HepG2 (cell line): ENCODE measurements around the gene MADD. TPM values are rescaled to one million over a fixed set of nuclear protein-coding genes. Genes with fewer than 3 reads are reported as not detected.

ENCODE experiments used
- BCL6 ChIP-seq: IDR thresholded peaks from 2 replicates; pipeline ENCODE4 v1.6.1; 2016; ENCODE audit warnings: missing genetic modification reagents, missing compliant biosample characterization
- SKI ChIP-seq: fragments of 450-650 bp; IDR thresholded peaks from one replicate; pipeline ENCODE4 v1.6.1; 2018; ENCODE audit warnings: mild to moderate bottlenecking; ENCODE audit not compliant: partially characterized antibody
- ZNF3 ChIP-seq: IDR thresholded peaks from 2 replicates; pipeline ENCODE4 v1.7.0; 2017; ENCODE audit warnings: inconsistent platforms
- ZSCAN12 ChIP-seq: sonication (generic); formaldehyde crosslinking; IDR thresholded peaks from 2 replicates; pipeline ENCODE4 v1.9.0; 2021; ENCODE audit warnings: mild to moderate bottlenecking, missing genetic modification reagents
- polyA plus RNA-seq, 8 experiments: library from polyadenylated mRNA; depleted of rRNA in 3 of 8; stranded (reverse) in 7 of 8; unstranded in 1 of 8; fragments of >200 nt; fragmentation: Illumina TruSeq in 4 of 8; extraction: Trizol in 4 of 8; gene quantifications; 2 replicates each; pipeline versions ENCODE4 v1.2.1 to v1.2.3, GENCODE V29; 2011 to 2016; ENCODE audit warnings: low read depth in 4 of 8, missing spikeins in 1 of 8, mixed read lengths in 1 of 8; ENCODE audit not compliant: insufficient read depth in 1 of 8
- total RNA-seq, 5 experiments: library from RNA; depleted of rRNA; stranded (reverse); fragments of >200 nt; fragmentation: Illumina TruSeq; extraction: Trizol; gene quantifications; 2 replicates each; pipeline ENCODE4 v1.2.3, GENCODE V29; 2016; ENCODE audit warnings: low read depth in 1 of 5
- TF ChIP-seq, protein P1 (sequence below): IDR thresholded peaks from 2 replicates; pipeline ENCODE4 v1.6.1; 2016; ENCODE audit warnings: control low read depth
- TF ChIP-seq, protein P2 (sequence below), 2 experiments: fragments of 450-650 bp in 1 of 2; sonication (generic) in 1 of 2; formaldehyde crosslinking in 1 of 2; IDR thresholded peaks; 2 replicates each; pipeline versions ENCODE4 v1.6.1 to v1.8.0; 2016 to 2022; ENCODE audit warnings: antibody characterized with exemption in 1 of 2, mild to moderate bottlenecking in 1 of 2, missing genetic modification reagents in 1 of 2

Gene MADD
- total and polyA plus RNA-seq, 2 of the 13 experiments (the other 11 are each of a cell fraction or from before 2014, with no cell fraction given) = 18.0 to 29.2 TPM

DNA sequence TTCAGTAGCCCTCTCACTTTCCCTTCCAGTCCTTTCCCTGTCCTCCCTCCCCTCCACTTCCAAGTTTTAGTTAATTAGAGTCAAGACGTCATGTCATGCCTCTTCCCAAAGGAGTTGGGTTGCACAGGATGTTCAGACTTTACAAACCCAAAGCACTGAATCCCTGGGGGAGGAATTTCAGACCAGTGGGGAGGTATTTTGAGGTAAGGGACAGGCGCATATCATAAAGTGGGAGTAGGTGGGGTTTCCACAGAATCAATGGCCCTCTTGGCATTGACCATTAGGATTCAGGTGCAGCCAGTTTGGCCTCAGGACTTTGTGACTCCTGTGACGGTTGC lies 20.6 kb upstream of the MADD start (continued):
- TF ChIP-seq, protein P1, sequence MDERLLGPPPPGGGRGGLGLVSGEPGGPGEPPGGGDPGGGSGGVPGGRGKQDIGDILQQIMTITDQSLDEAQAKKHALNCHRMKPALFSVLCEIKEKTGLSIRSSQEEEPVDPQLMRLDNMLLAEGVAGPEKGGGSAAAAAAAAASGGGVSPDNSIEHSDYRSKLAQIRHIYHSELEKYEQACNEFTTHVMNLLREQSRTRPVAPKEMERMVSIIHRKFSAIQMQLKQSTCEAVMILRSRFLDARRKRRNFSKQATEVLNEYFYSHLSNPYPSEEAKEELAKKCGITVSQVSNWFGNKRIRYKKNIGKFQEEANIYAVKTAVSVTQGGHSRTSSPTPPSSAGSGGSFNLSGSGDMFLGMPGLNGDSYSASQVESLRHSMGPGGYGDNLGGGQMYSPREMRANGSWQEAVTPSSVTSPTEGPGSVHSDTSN = no peak
- TF ChIP-seq SKI (no peak), ZNF3 (no peak), BCL6 (no peak), ZSCAN12 (CRISPR knock-in tag) (no peak)
- TF ChIP-seq, protein P2, sequence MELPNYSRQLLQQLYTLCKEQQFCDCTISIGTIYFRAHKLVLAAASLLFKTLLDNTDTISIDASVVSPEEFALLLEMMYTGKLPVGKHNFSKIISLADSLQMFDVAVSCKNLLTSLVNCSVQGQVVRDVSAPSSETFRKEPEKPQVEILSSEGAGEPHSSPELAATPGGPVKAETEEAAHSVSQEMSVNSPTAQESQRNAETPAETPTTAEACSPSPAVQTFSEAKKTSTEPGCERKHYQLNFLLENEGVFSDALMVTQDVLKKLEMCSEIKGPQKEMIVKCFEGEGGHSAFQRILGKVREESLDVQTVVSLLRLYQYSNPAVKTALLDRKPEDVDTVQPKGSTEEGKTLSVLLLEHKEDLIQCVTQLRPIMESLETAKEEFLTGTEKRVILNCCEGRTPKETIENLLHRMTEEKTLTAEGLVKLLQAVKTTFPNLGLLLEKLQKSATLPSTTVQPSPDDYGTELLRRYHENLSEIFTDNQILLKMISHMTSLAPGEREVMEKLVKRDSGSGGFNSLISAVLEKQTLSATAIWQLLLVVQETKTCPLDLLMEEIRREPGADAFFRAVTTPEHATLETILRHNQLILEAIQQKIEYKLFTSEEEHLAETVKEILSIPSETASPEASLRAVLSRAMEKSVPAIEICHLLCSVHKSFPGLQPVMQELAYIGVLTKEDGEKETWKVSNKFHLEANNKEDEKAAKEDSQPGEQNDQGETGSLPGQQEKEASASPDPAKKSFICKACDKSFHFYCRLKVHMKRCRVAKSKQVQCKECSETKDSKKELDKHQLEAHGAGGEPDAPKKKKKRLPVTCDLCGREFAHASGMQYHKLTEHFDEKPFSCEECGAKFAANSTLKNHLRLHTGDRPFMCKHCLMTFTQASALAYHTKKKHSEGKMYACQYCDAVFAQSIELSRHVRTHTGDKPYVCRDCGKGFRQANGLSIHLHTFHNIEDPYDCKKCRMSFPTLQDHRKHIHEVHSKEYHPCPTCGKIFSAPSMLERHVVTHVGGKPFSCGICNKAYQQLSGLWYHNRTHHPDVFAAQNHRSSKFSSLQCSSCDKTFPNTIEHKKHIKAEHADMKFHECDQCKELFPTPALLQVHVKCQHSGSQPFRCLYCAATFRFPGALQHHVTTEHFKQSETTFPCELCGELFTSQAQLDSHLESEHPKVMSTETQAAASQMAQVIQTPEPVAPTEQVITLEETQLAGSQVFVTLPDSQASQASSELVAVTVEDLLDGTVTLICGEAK (IDR thresholded peaks at IDR 0.05) = no peak
- TF ChIP-seq, protein P2 (CRISPR knock-in tag; IDR thresholded peaks at IDR 0.05) = no peak
